GM18519 (cell line): ENCODE measurements around the gene SYCE1L.
"Not testable (repeated sequence)": the region's sequence is repeated elsewhere in the genome, so short reads cannot be mapped to it uniquely, and the experiment has no call there.

Experiments used
- ATAC-seq: cut with Tn5 transposase; IDR thresholded peaks from one replicate; pipeline ENCODE4 v1.9.1; 2021; ENCODE audit warnings: mild to moderate bottlenecking, moderate library complexity; ENCODE audit not compliant: unreplicated experiment, low FRiP score

SYCE1L gene

GRCh38 chr16:77199211-77199610 is at the start of gene SYCE1L:
Gene SYCE1L (plus strand): TSS chr16:77199408. CDS start chr16:77199452, 44 bp downstream.
- ATAC-seq: no peak

GRCh38 chr16:77157346-77158058 is 41.7 kb upstream of the SYCE1L start:
- ATAC-seq: no peak

- ATAC-seq: no peak
Observed at GRCh38 chr16:77158293-77158692, 40.9 kb upstream of the SYCE1L start.

GRCh38 chr16:77165006-77165405 is 34.2 kb upstream of the SYCE1L start:
- no peak for ATAC-seq

- not testable (repeated sequence) for ATAC-seq
Observed at GRCh38 chr16:77165536-77166236, 33.5 kb upstream of the SYCE1L start.

GRCh38 chr16:77166726-77167125 is 32.5 kb upstream of the SYCE1L start:
- ATAC-seq: no peak

GRCh38 chr16:77168901-77169300 is 30.3 kb upstream of the SYCE1L start:
- ATAC-seq: no peak

GRCh38 chr16:77169650-77170236 is 29.5 kb upstream of the SYCE1L start:
- peak; percentile 76 for ATAC-seq

- no peak for ATAC-seq
Observed at GRCh38 chr16:77170805-77171204, 28.4 kb upstream of the SYCE1L start.

- peak; percentile 85 for ATAC-seq
Observed at GRCh38 chr16:77171745-77172635, 27.2 kb upstream of the SYCE1L start.

GRCh38 chr16:77172951-77173350 is 26.3 kb upstream of the SYCE1L start:
- no peak for ATAC-seq

GRCh38 chr16:77183137-77183536 is 16.1 kb upstream of the SYCE1L start:
- ATAC-seq: no peak

- ATAC-seq: not testable (repeated sequence)
Observed at GRCh38 chr16:77186298-77186697, 12.9 kb upstream of the SYCE1L start.

- ATAC-seq: no peak
Observed at GRCh38 chr16:77190190-77190477, 9.1 kb upstream of the SYCE1L start.

- peak; percentile 93 for ATAC-seq
Observed at GRCh38 chr16:77190478-77191258, 8.5 kb upstream of the SYCE1L start, which contains the start of gene MON1B. Gene MON1B (plus strand): TSS chr16:77191190. CDS start chr16:77191486, 296 bp downstream.

GRCh38 chr16:77191259-77191969 is 7.8 kb upstream of the SYCE1L start:
- ATAC-seq: no peak

GRCh38 chr16:77193377-77193776 is 5.8 kb upstream of the SYCE1L start:
- no peak for ATAC-seq

- no peak for ATAC-seq
Observed at GRCh38 chr16:77194295-77195231, 4.6 kb upstream of the SYCE1L start.
